NCI-H510A (cell line): ENCODE measurements around the gene HYAL3.
"Not testable (repeated sequence)": the region's sequence is repeated elsewhere in the genome, so short reads cannot be mapped to it uniquely, and the experiment has no call there.

Source experiments
- DNase-seq: peaks from one replicate; lab custom pipeline; 2025; lab: John Stamatoyannopoulos, UW

HYAL3 gene

DNA sequence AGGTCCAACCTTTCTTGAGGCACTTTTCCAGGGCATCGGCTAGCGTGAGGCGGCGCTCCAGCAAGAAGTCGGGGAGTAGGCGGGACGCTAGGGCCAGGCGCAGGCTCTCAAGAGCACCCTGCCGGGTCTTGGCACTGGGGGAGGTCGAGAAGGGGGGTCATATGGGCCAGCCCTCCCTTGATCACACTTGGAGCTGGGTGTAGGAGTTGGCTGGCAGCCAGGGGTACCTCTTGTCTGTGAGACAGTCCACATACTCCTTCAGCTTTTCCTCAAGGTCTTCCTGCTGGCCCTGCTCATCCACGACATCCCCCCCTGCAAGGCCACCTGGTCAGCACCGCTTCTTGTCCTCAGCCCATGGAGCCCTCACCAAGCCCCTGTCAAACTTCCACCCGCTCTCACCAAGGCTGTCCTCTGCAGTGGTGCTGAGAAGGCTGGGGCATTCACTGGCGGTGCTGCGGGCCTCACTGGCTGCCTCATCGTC, 9.0 kb downstream of the HYAL3 start:
- no peak for DNase-seq

DNA sequence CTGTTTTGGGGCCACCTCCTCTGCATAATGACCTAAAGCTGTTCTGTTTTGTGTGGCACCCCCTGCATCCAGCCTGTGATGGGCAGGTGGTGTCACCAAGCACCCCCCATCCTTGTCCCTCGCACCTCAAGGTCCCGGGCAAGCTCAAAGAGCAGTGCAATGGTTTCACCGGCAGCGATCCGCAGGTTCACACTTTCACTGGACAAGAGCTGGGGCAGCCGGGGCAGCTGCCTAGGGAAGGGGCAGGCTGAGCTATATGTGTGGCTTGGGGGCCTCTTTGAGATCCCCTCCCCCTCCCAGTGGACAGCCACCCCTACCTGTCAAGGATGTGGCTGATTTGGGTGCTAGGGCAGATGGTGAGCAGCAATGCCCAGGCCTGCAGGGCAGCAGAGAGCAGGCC, 10.1 kb downstream of the HYAL3 start:
- no peak for DNase-seq

DNA sequence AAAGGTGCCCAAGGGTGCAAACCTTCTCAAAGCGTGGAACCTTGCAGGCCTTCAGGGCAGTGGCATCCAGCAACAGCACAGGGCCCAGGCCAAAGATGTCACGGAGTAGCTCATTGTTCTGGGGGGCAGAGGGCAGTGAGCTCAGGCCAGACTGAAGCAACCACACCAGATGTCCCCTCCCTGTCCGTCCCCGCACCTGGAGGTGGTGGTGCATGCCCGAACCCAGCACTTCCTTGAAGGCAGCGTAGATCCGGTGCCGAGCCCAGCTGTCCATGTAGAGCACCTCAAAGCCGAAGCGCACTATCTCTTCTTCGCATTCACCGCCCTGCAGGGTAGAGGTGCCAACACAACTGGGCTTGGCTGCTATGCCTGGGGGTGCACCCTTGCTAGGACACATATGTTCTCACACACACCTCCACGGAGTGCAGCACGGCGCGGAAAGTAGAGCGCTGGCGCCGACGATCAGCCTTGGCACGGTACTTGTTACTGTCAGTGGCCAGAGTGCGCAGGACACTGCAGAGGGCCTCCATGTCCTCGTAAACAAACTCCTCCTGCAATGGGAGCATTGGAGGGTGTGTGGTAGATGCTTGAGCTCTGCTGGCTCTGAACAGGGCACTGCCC, 10.7 kb downstream of the HYAL3 start:
- no peak for DNase-seq

DNA sequence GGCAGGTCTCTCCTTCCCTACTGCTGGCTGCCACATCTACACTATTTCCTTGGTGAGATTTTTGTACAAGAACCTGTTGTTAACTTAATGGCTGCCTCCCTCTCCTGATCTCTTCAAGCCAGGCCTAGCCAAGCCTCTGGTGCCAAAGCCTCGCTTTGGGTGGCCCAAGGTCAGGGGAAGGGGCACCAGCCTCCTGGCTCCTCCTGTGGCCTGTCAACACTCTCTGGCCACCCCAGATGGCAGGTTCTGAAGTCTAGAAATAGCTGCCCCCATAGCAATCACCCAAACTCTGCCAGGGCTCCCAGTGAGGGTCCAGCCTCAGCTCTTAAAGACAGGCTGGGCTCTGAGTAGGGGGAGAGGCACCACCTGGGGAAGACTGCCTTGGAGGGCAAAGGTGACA, 11.9 kb downstream of the HYAL3 start:
- DNase-seq, result no peak

DNA sequence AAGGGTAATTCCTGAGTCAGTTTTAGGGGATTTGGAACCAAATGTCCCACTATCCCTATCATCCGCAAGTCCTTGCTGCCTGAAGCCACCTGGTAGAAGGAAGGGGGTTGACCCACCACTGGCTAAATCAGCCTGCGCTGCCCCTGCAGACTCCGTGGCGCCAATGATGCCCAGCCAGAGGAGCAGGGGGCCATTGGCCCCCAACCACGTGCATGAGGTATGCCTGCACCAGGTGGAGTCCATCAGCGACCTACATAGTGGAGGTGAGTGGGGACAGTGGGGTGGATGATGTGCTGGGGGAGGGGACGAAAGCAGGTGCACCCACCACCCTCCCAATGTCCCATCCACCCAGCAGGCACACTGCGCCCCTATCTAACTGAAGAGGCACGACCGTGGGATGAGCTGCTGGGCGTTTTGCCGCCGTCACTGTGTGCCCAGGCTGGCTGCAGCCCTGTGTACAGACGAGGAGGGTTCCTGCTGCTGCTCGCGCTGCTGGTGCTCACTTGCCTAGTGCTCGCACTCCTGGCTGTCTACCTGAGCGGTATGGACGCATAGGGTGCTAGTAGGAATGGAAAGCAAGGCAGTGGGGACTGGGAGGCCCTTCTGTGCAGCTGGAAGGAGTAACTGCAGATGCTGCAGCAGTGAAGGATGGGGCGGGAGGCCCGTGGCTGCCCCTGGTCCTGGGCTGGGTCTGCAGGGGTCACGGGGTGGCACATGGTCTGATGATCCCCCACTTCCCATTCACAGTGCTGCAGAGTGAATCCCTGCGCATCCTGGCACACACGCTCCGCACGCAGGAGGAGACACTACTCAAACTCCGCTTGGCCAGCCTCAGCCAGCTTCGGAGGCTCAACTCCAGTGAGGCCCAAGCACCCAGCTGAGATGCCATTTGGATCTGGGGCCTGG, 12.6 kb downstream of the HYAL3 start:
- no peak for DNase-seq

DNA sequence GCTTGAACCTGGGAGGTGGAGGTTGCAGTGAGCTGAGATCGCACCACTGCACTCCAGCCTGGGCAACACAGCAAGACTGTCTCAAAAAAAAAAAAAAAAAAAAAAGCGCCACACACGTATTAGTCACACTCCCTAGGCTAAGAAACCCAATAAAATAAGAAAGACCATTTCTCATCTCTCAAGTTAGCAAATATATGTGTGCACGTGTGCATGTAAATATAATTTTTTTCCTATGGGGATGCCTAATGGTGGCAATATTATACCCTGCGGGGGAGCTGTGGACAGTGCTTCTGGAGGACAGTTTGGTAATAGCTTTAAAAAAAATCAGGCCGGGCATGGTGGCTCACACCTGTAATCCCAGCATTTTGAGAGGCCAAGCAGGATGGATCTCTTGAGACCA, 15.1 kb downstream of the HYAL3 start:
- DNase-seq, result not testable (repeated sequence)

DNA sequence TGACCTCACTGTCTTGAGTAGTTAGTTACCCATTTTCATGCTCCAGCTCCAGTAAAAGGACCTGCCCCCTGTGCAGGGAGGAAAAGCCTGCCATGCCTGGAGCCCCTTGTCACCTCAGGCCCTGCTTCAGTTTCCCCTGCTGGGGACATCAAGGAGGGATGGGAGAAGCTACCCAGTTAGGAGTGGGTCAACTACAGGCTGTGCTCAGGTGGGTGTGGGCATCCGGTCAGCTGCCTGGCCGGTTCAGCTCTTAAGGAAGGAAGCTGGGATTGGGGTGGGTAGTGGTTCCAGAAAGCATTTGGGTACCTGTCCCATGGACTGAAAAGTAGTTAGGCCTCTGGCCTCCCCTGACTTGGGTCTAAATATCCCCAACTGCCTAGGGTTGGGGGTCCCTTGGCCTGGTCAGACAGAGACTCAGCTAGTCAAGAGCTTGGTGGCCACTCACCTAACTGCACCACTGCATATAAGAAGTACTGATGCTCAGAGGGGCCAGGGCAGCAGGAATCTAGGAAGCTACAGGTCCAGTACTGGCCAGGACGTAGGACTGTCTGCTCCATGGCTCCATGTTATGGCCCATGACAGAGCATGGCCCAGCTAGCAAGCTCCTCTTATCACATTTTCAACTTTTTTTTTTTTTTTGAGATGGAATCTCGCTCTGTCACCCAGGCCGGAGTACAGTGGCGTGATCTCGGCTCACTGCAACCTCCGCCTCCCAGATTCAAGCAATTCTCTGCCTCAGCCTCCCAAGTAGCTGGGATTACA, 19.8 kb downstream of the HYAL3 start:
- no peak for DNase-seq

DNA sequence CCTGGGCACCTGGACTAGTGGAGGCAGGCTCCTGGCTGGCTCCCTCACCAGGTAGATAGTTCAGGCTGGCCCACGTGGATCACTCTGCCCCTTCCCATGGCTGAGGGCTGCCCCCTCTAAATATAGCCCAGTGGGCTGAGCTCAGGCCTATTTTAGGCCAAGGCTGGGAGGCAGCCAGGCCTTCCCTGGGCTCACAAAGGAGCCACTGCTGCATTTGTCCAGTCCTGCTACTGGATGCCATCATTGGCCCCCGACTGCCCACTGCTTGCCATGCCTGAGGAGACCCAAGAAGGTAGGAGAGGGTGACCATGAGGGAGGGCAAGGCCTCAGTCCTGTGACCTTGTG, 20.4 kb downstream of the HYAL3 start, which contains the start of gene LSMEM2:
Gene LSMEM2 (plus strand): TSS at position 208 of the 345 bp plus-strand sequence. CDS start 27 bp downstream, at position 235.
- DNase-seq, result no peak

DNA sequence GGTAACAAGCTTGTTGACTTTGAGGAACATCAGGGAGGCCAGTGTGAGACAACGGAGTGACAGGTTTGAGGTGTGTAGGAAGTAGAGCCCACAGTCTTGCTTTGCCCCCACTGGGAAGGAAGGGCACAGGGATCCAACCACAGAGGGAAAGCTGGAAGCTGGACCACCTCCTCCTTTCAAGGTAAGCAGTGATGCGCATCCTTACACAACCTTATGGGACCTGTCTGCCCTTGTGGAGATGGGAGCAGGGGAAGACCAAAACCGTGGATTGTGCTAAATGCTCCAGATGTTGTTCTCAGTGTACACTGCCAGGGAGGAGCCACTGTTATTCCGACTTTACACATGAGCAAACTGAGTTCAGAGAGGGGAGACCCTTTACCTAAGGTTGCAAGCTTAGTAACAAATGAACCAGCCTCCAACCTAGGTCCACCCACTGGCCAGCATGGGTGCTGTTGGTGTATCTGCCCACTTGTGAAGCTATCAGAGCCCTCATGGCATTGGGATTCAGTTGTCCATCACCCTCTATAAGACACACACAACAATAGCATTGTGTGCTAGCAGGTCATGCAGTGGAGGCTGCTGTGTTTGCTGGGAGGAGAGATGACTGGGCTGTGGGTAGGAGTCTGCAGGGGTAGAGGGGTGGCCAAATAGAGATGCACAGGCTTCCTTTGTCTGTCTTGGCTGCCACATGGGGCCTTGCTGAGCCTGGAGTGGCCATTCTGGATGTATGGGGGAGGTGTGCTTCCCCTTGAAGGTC, 20.9 kb downstream of the HYAL3 start:
- no peak for DNase-seq

DNA sequence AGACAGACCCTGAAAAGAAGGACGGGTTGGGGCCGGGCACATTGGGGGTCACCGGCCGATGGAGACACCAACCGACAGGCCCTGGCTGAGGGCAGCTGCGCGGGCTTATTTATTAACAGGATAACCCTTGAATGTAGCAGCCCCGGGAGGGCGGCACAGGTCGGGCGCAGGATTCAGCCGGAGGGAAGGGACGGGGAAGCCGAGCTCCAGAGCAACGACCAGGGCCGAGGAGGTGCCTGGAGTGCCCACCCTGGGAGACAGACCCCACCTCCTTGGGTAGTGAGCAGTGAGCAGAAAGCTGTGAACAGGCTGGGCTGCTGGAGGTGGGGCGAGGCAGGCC, 22.5 kb downstream of the HYAL3 start:
- DNase-seq, result no peak

DNA sequence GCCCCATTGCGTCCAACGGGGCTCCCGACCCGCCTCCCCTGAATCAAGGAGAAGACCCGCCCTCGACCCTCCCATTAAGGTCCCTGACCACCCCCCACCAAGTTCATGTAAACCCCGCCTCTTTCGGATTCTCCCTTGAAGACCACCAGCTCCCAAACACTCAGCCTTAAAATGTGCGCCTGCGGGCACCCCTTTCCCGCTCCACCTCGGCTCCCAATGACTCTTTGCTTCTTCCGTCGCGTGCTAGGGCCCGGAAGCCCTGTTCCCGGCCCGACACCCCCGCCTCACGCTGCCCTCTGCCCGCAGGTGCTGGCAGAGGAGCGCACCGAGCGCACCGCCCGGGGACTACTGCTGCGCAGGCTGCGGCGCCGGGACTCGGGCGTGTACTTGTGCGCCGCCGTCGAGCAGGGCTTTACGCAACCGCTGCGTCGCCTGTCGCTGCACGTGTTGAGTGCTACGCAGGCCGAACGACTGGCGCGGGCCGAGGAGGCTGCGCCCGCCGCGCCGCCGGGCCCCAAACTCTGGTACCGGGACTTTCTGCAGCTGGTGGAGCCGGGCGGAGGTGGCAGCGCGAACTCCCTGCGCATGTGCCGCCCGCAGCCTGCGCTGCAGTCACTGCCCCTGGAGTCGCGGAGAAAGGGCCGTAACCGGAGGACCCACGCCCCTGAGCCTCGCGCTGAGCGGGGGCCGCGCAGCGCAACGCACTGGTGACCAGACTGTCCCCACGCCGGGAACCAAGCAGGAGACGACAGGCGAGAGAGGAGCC, 23.0 kb downstream of the HYAL3 start:
- peak; percentile 52 for DNase-seq

DNA sequence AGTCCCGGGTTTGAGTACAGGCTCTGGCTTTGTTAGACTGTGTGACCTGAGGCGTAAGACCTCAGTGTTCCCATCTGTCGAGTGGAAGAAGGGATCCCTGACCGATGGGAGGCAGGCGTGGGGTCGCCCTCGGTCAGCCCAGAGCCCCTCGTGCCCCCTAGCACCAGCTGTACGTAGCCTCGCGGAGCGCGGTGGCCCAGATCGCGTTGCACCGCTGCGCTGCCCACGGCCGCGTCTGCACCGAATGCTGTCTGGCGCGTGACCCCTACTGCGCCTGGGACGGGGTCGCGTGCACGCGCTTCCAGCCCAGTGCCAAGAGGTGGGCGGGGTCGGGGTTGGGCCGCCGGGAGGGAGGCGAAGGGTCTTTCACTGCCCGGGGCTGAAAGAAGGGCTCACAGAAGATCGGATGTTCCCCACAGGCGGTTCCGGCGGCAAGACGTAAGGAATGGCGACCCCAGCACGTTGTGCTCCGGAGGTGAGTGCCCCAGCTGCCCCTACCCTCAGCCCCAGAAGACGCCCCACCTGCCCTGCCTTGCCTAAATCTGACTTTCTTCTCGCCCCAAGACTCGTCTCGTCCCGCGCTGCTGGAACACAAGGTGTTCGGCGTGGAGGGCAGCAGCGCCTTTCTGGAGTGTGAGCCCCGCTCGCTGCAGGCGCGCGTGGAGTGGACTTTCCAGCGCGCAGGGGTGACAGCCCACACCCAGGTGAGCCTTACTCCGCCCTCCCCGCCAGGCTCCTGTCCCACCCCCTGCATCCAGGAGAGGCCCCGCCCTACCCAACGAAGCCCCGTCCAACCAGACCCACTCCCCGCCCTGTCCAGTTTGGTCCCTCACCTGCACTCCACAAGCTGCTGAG, 23.8 kb downstream of the HYAL3 start:
- DNase-seq, result no peak

DNA sequence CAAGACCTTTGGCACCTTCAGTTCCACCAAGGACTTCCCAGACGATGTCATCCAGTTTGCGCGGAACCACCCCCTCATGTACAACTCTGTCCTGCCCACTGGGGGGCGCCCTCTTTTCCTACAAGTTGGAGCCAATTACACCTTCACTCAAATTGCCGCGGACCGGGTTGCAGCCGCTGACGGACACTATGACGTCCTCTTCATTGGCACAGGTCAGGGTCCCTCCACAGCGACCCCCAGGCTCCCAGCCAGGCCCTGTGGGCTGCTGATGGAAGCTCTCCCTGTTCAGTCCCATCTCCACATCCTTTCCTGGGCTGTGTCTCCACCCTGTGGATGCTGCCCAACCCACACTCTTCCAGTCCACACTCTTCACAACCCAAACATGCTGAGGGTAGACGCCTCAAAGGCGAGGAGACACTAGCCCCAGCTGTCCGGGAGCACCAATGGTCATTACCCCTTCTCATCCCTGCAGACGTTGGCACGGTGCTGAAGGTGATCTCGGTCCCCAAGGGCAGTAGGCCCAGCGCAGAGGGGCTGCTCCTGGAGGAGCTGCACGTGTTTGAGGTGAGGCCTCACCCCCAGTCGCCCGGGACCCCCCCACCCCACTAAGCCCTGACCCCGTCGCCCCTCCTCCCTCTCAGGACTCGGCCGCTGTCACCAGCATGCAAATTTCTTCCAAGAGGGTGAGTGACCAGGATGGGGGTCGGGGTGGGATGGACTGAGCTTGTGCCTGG, 24.7 kb downstream of the HYAL3 start:
- peak; percentile 23 for DNase-seq

DNA sequence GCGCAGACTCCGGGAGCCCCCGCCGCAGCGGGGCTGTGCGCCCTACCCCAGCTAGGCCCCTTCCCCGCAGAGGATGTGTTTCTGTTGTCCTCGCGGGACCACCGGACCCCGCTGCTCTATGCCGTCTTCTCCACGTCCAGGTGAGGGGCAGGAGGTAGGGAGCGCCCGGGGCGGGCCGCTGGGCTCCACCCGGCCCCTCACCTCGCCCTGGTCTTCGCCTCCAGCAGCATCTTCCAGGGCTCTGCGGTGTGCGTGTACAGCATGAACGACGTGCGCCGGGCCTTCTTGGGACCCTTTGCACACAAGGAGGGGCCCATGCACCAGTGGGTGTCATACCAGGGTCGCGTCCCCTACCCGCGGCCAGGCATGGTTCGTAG, 25.5 kb downstream of the HYAL3 start:
- no peak for DNase-seq

DNA sequence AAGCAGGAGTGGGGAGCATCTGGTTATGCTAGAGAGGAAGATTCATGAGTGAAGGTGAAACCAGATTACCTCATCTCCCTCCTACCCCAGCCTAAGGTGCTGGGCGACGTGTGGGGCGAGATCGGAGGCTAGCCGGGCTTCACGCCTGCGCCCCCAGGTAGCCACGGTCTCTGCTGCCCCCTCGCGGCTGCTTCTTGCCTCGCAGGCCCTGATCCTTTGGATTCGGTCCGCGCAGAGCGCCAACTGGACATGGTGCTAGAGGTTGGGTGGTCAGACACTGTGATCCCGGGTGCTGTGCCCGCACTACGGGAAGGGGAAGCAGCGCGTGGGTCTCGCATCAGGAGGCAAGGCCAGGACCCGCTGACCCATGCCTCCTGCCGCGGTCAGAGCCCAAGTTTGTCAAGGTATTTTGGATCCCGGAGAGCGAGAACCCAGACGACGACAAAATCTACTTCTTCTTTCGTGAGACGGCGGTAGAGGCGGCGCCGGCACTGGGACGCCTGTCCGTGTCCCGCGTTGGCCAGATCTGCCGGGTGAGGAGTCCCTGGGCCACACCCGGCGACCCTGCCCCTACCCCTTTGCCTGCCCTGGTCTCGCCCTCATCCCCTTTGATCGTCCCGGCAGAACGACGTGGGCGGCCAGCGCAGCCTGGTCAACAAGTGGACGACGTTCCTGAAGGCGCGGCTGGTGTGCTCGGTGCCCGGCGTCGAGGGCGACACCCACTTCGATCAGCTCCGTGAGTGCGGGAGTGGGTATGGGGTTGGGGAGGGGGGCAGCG, 26.1 kb downstream of the HYAL3 start:
- peak; percentile 19 for DNase-seq

DNA sequence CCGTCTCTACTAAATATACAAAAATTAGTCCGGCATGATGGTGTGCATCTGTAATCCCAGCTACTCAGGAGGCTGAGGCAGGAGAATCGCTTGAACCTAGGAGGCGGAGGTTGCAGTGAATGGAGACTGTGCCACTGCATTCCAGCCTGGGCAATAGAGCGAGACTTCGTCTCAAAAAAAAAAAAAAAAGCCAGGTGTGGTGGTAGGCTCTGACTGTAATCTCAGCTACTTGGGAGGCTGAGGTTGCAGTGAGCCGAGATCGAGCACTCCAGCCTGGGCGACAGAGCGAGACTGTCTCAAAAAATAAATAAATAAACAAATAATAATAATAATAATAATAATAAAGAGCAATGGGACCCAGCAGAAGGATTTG, 26.7 kb downstream of the HYAL3 start:
- DNase-seq, result not testable (repeated sequence)

DNA sequence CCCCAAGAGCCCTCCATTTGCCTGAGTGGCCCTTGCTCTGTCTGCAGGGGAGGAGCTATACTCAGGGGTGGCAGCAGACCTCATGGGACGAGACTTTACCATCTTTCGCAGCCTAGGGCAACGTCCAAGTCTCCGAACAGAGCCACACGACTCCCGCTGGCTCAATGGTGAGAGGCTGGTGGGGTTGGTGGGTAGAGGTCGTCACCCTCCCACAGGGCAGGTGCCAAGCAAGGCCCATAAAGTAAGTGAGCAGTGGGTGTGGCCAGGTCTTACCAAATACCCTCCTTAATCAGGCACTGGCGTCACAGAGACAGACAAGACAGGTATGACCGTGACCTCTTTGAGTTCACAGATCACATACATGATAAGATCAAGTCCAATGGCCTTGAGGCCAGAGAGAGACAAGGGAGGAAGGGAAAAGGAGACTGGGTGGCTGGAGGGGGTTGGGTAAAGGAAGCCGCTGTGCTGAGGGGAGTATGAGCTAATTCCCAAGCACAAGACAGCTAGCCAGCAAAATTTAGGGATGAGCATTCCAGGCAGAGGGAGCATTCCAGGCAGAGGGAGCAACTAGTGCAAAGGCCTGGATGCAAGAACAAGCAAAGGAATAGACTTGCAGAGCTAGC, 27.8 kb downstream of the HYAL3 start:
- no peak for DNase-seq

DNA sequence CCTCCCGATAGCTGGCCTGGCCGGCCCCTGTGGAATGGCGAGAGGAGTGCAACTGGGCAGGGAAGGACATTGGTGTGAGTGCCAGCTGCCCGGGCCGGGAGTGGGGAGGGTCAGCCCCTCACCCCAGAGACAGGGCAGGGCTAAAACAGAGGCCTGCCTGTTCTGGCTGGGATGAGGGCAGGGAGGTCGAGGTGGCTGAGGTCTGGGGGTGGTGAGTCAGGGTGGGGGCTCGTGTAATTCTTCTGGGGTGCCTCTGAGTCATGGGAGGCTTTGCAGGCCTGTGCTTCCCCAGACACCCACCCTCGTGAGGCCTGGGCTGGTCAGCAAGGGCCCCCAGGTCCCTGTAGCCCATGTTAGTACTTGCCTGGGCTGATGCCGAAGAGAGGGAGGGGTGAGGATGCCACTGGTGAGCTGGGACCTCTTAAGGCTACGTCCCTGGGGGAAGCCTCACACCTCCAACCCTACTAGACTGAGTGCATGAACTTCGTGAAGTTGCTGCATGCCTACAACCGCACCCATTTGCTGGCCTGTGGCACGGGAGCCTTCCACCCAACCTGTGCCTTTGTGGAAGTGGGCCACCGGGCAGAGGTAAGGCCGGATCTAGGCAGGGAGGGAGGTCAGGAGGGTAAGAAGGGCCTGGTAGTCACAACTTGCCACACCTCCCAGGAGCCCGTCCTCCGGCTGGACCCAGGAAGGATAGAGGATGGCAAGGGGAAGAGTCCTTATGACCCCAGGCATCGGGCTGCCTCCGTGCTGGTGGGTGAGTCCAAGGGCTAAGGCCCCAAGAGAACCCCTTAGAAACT, 28.6 kb downstream of the HYAL3 start:
- DNase-seq, result no peak
